RWPE1 (cell line): Measurements from ENCODE around the gene GRAMD2B.

Experiments used
- CTCF ChIA-PET: fragments of 350-600 bp; sonication (Branson Sonifier 250); formaldehyde crosslinking; extraction: SDS; loops from one replicate; lab custom pipeline; 2021; lab: Yijun Ruan, JAX
- POLR2A ChIA-PET: fragments of 400-600 bp; formaldehyde crosslinking; extraction: SDS; loops from one replicate; lab custom pipeline; 2020; ENCODE audit warnings: antibody characterized with exemption; ENCODE audit not compliant: low non-redundant PET; lab: Yijun Ruan, JAX
- DNase-seq: peaks from one replicate; pipeline ENCODE4 v3.0.0; 2012; ENCODE audit warnings: low spot score
- H3K27ac ChIP-seq: fragments of 450-650 bp; 2 replicates; pipeline ENCODE4 v1.5.1; 2017
- CTCF ChIP-seq: fragments of 450-650 bp; conservative IDR thresholded peaks from 2 replicates; pipeline ENCODE4 v1.5.1; 2017; ENCODE audit warnings: low read depth, mild to moderate bottlenecking

The GRAMD2B gene

GRCh38 chr5:126456217-126456820, 33.1 kb downstream of the GRAMD2B start:
- no peak overlapping the region for H3K27ac ChIP-seq
- no peak for TF ChIP-seq CTCF
- CTCF ChIA-PET = interaction anchor here (0.5 kb wide), 1 partner anchor 154 kb away, joined by 4 read pairs; no protein-coding TSS in a partner anchor
- POLR2A ChIA-PET = no interaction called here
- DNase-seq = no peak

DNA sequence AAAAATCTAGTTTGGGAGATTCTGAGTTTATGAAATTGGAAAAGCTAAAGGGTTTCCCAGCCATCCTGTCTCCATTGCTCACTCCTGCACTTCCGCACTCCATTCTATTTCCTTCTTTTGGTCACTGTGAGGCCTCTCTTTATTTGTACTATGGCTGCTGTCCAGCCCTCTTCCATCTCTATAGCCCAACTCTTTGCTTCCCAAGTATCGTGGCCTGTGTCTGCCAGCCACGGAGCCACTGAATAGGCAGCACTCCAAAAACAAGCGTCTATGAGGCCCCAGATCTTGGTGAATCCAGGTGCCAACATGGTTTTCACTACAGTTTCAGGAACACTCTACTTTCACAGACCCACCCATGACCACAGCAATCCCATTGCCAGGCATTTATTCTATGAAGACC, 37.2 kb downstream of the GRAMD2B start:
- CTCF ChIA-PET = no interaction called here
- TF ChIP-seq CTCF = no peak
- H3K27ac ChIP-seq = no peak overlapping the region
- POLR2A ChIA-PET = interaction anchor here (0.6 kb wide), 1 partner anchor 395 kb away, joined by 3 read pairs; no protein-coding TSS in a partner anchor
- DNase-seq = no peak

DNA sequence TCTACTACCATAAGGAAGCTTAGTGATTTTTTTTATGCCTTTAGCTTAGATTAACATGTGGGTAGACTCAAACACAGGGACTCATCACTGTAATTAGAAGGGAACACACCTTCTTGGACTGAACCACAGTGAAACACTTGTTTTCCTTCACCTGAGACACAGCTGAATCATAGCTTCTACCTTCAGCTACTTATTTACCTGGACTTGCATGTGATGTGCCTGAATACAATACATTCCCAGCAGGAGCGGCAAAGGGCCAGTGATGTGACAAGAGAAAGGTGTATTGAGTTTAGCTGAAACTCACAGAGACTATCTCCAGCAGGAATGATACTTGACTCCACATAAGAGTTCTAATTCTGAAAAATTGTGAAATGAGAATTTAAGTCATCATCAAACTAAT, 37.8 kb downstream of the GRAMD2B start:
- DNase-seq = no peak
- no peak overlapping the region for H3K27ac ChIP-seq
- CTCF ChIA-PET = no interaction called here
- POLR2A ChIA-PET = interaction anchor here (0.6 kb wide), 1 partner anchor 395 kb away, joined by 3 read pairs; no protein-coding TSS in a partner anchor
- no peak for TF ChIP-seq CTCF

DNA sequence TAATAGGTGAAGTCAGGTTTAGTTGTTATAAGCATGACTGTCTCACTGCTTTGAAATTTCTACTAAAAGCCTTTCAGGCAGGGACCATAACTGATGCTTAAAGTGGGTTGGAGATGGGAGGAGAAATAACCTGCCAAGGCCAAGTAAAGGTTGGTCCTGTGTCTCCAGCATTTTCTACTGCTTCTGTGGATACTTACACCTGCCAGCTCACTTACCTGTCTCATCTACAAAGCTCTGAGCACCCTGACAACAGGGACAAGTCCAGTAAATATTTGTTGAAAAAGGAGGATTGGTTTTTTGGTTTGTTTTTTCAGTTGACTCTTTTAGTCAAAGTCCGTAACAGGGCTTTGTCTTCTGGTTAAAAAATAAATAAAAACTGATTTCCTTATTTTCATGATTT, 38.6 kb downstream of the GRAMD2B start:
- ChIA-PET POLR2A (no interaction called here), CTCF (interaction anchor here (0.6 to 0.7 kb wide), 2 partner anchors 12 to 82 kb away, joined by 3 to 10 read pairs; no protein-coding TSS in a partner anchor)
- no peak for DNase-seq
- no peak for TF ChIP-seq CTCF
- no peak overlapping the region for H3K27ac ChIP-seq

GRCh38 chr5:126462239-126463014, 39.2 kb downstream of the GRAMD2B start:
- TF ChIP-seq CTCF = no peak
- H3K27ac ChIP-seq = no peak overlapping the region
- ChIA-PET CTCF (interaction anchor here (0.6 to 0.7 kb wide), 2 partner anchors 13 to 81 kb away, joined by 3 to 10 read pairs; no protein-coding TSS in a partner anchor), POLR2A (no interaction called here)
- DNase-seq = no peak

DNA sequence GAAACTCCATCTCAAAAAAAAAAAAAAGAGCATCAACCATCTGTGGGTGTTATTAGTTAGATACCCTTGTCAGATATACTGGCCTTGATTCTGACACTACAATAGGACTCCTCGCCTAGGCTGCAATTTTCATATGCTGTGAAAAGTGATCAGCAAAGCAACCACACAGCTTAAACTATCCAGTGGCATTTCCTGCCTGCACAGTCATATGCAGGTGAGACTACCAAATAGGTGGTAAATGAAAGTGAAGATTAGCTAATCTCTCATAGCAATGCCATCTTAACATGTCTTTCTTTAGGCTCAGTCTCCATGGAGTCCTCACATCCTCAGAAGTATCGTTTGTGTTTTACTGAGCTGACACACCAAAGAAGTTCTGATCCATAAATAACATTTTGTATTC, 40.8 kb downstream of the GRAMD2B start:
- ChIA-PET CTCF (no interaction called here), POLR2A (no interaction called here)
- no peak overlapping the region for H3K27ac ChIP-seq
- TF ChIP-seq CTCF = no peak
- DNase-seq = no peak
